ENCODE data around the gene MACROD2. TPM values are rescaled to one million over a fixed set of nuclear protein-coding genes. Genes with fewer than 3 reads are reported as not detected.

MACROD2 gene
- total RNA-seq, 1 experiment from 2014 or later = 1.4 TPM

DNA sequence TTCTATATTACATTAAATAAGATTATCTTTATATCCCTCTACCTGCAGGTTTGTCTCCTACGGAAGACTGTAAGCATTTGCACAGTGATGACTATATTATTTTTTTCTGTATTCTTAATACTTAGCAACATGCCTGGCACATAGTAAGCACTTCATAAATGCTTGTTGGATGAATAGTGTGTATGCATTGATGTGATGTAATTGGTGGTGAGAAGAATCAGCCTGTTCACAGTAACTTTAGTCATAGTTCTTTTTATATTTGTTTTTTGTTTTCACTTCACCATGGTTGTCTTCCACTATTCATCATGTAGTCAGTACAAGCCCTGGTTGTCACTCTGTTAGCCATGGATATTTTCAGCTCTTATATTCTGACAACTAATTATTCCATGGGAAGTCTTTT lies 526.1 kb downstream of the MACROD2 start:
- Histone ChIP-seq H3K36me3 (ENCODE audit: insufficient read depth, low read length, poor library complexity, severe bottlenecking) (no peaks in the 10 kb centered on the region), H3K27ac (ENCODE audit: low read depth, low read length, poor library complexity, severe bottlenecking) (no peak overlapping the region), H3K27me3 (replicated peaks; ENCODE audit: insufficient read depth, low read depth, low read length, poor library complexity) (no peaks in the 10 kb centered on the region), H3K9me3 (ENCODE audit: low read depth, low read length, poor library complexity, severe bottlenecking) (no peaks in the 10 kb centered on the region), H3K4me3 (ENCODE audit: low read depth, low read length, poor library complexity, severe bottlenecking) (no peak overlapping the region), H3K4me1 (ENCODE audit: insufficient read depth, low read length, poor library complexity, severe bottlenecking) (no peaks in the 10 kb centered on the region)
- ChIA-PET CTCF (no interaction called here), POLR2A (ENCODE audit: low non-redundant PET) (no interaction called here)
- no TSS peak for BruUV-seq (replicated peaks)
- TF ChIP-seq EZH2 (IDR thresholded peaks at IDR 0.05; ENCODE audit: borderline replicate concordance, low read depth, low read length, poor library complexity, severe bottlenecking) = no peak
- TF ChIP-seq, protein P1, sequence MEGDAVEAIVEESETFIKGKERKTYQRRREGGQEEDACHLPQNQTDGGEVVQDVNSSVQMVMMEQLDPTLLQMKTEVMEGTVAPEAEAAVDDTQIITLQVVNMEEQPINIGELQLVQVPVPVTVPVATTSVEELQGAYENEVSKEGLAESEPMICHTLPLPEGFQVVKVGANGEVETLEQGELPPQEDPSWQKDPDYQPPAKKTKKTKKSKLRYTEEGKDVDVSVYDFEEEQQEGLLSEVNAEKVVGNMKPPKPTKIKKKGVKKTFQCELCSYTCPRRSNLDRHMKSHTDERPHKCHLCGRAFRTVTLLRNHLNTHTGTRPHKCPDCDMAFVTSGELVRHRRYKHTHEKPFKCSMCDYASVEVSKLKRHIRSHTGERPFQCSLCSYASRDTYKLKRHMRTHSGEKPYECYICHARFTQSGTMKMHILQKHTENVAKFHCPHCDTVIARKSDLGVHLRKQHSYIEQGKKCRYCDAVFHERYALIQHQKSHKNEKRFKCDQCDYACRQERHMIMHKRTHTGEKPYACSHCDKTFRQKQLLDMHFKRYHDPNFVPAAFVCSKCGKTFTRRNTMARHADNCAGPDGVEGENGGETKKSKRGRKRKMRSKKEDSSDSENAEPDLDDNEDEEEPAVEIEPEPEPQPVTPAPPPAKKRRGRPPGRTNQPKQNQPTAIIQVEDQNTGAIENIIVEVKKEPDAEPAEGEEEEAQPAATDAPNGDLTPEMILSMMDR (conservative IDR thresholded peaks at IDR 0.05; ENCODE audit: low read depth, low read length) = no peak
- intact Hi-C loops (cut with micrococcal nuclease; ENCODE audit: unreplicated experiment) = no loop called here
- DNase-seq (ENCODE audit: low spot score) = no peak

DNA sequence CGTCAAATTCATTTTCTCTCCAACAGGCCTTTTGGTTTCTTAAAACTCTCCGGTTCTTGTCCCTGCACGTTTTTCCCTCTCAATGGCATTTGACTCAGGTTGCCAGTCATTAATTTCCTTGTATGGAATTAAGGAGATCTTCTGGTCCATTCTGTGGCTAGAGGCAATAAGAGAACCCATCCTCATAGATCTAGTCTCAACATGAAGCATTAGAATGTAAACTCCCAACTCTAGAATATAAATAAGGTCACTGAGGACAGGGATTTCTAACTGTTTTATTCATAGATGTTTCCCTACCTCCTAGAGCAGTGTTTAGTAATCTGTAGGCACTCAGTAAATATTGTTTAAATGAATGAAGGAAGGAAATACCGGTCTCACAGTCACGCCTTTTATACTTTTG lies 527.3 kb downstream of the MACROD2 start:
- ChIA-PET POLR2A (ENCODE audit: low non-redundant PET) (no interaction called here), CTCF (no interaction called here)
- H3K4me3 ChIP-seq (ENCODE audit: low read depth, low read length, poor library complexity, severe bottlenecking) = no peak overlapping the region
- H3K36me3 ChIP-seq (ENCODE audit: insufficient read depth, low read length, poor library complexity, severe bottlenecking) = no peaks in the 10 kb centered on the region
- H3K9me3 ChIP-seq (ENCODE audit: low read depth, low read length, poor library complexity, severe bottlenecking) = no peaks in the 10 kb centered on the region
- no peak overlapping the region for H3K27ac ChIP-seq (ENCODE audit: low read depth, low read length, poor library complexity, severe bottlenecking)
- intact Hi-C loops (cut with micrococcal nuclease; ENCODE audit: unreplicated experiment) = no loop called here
- BruUV-seq (replicated peaks) = no TSS peak
- no peak for TF ChIP-seq EZH2 (IDR thresholded peaks at IDR 0.05; ENCODE audit: borderline replicate concordance, low read depth, low read length, poor library complexity, severe bottlenecking)
- TF ChIP-seq, protein P1 (conservative IDR thresholded peaks at IDR 0.05; ENCODE audit: low read depth, low read length) = no peak
- H3K4me1 ChIP-seq (ENCODE audit: insufficient read depth, low read length, poor library complexity, severe bottlenecking) = no peaks in the 10 kb centered on the region
- DNase-seq (ENCODE audit: low spot score) = no peak
- H3K27me3 ChIP-seq (replicated peaks; ENCODE audit: insufficient read depth, low read depth, low read length, poor library complexity) = no peaks in the 10 kb centered on the region

DNA sequence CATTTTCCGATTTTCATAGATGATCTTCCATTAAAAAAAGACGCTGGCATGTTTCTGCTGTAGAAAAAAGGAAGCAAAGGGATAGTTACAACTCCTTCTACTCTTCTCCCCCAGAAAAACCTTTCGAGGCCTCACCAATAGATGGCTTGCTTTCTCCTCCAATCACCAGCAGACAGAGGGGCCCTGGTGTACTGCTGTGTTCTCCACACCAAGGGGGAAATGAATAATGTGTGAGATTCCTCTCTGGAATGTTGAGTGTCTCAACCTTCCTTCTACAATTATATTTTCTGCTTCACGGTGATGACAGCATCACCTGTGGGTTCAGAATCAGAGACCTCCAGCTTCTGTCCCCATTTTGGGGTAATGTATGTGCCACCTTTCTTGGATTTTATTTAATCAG lies 527.8 kb downstream of the MACROD2 start:
- Histone ChIP-seq H3K9me3 (ENCODE audit: low read depth, low read length, poor library complexity, severe bottlenecking) (no peaks in the 10 kb centered on the region), H3K4me1 (ENCODE audit: insufficient read depth, low read length, poor library complexity, severe bottlenecking) (no peaks in the 10 kb centered on the region), H3K4me3 (ENCODE audit: low read depth, low read length, poor library complexity, severe bottlenecking) (no peak overlapping the region), H3K36me3 (ENCODE audit: insufficient read depth, low read length, poor library complexity, severe bottlenecking) (no peaks in the 10 kb centered on the region), H3K27me3 (replicated peaks; ENCODE audit: insufficient read depth, low read depth, low read length, poor library complexity) (no peaks in the 10 kb centered on the region), H3K27ac (ENCODE audit: low read depth, low read length, poor library complexity, severe bottlenecking) (no peak overlapping the region)
- no peak for DNase-seq (ENCODE audit: low spot score)
- TF ChIP-seq, protein P1 (conservative IDR thresholded peaks at IDR 0.05; ENCODE audit: low read depth, low read length) = no peak
- no peak for TF ChIP-seq EZH2 (IDR thresholded peaks at IDR 0.05; ENCODE audit: borderline replicate concordance, low read depth, low read length, poor library complexity, severe bottlenecking)
- no TSS peak for BruUV-seq (replicated peaks)
- CTCF ChIA-PET = no interaction called here
- POLR2A ChIA-PET (ENCODE audit: low non-redundant PET) = no interaction called here
- intact Hi-C loops (cut with micrococcal nuclease; ENCODE audit: unreplicated experiment) = no loop called here
